Hematopoietic multipotent progenitor cell (in vitro differentiated cells): Measurements from ENCODE around the gene SASH3. TPM values are rescaled to one million over a fixed set of nuclear protein-coding genes. Genes with fewer than 3 reads are reported as not detected.
A peak's percentile ranks its signal among the peaks of the same experiment; 100 is the strongest.

ENCODE experiments used
- DNase-seq, 3 donors: peaks; one replicate each; pipeline ENCODE4 v3.0.0-alpha.2; 2011 to 2015; ENCODE audit warnings: low read depth in 2 of 3, low spot score in 2 of 3
- total RNA-seq: library from RNA; depleted of rRNA; stranded (reverse); fragments of >200 nt; gene quantifications from one replicate; pipeline ENCODE4 v1.2.3, GENCODE V29; 2012

SASH3 gene
- total RNA-seq, 1 donor: 96.9 TPM

GRCh38 chrX:129755779-129756650 is 23.7 kb upstream of the SASH3 start:
- DNase-seq: peak in 1 of 3 donors; percentile 25

- peak in 2 of 3 donors; percentile 57 to 68 for DNase-seq
These were observed 20.1 kb upstream of the SASH3 start for GRCh38 chrX:129759576-129760061.

DNA sequence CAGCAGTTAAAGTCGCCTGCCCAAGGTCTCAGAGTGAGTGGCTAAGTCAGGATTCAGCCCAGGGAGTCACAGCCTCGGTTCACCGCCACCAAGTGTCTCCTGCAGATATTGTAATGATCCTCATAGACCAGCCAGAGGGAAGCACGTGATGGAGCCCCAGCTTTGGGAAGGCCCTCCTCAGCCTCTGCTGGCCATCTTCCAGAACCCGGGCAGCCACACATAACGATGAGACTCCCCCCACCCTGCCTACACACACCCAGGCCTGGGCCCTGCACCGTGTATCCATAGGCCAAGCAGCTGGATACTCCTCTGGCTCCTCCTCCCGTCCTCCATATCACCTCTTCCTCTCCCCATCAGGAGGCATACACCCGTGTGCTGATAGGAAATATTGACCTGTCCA is 19.6 kb upstream of the SASH3 start:
- no peak for DNase-seq

DNA sequence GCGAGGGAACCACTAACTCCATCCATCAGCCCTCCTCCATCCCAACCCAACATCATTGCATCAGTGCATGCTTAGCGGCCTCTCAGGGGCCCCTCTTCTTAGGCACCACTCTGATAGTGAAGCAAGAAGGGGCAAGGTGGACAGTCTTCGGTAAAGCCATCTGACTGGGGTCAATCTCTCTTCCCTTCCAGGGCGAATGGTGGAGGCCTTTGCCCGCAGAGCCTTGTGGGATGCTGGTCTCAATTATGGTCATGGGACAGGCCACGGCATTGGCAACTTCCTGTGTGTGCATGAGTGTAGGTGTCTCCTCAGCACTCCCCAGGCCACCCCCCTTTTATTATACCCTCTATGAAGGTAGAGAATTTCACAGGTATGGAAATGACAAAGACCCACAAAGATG is 18.8 kb upstream of the SASH3 start:
- no peak for DNase-seq

- no peak for DNase-seq
These were observed 18.2 kb upstream of the SASH3 start for GRCh38 chrX:129761596-129761995.

- no peak for DNase-seq
These were observed 17.3 kb upstream of the SASH3 start for GRCh38 chrX:129762448-129762847.

DNA sequence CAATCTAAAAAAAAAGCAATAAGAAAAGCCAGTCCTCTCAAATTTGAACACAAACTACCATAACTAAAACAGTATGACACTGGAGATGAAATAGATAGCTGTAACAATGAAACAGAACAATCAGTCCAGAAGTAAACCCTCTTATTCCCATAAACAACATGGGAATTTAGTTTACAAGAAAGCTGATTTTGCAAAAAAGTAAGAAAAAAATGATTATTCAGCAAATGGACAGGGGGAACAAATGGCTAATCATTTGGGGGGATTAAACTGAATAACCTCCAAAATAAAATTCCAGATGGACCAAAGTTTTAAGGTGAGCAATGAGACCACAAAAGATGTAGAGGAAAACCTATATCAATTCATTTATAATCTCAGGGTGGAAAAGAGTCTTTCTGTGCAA is 16.1 kb upstream of the SASH3 start:
- DNase-seq: no peak

- no peak for DNase-seq
These were observed 11.6 kb upstream of the SASH3 start for GRCh38 chrX:129768186-129768585.

GRCh38 chrX:129768586-129769466 is 10.9 kb upstream of the SASH3 start:
- DNase-seq: no peak

GRCh38 chrX:129769467-129770154 is 10.1 kb upstream of the SASH3 start:
- peak in 2 of 3 donors; percentile 76 to 88 for DNase-seq

DNA sequence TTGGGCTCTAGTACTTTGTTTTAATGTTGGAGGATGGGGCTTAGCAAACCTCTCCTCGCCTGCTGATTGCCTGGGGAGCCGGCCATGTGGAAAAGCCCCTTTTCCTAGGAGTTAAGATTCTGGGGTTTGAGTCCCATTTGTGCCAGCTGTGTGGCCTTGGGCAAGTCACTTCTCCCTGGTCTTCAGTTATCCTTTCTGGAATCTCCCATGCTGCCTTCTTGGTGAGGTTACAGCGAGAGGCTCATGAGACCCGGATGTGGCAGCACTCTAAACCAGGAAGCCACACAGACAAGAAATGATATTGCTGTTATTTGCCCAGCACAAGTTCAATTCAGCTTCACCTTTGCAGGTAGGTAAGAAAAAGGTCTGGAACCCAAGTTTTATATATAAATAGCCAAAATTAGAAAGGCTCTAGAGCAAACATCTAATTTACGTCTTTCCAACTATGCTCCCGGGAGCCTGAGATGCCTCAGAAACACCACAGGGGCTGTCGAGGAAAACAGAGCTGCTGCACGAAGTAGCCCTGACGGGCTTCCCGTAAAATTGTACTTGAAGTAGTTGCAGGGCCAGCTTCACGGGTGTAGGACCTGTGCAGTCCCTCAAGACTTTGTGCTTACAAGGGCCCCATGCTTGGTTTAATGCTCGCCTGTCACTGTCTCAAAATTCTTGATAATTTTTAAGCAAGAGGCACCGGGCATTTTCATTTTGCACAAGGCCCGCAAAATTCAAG is 8.3 kb upstream of the SASH3 start:
- peak in 1 of 3 donors; percentile 18 for DNase-seq

- DNase-seq: peak in 2 of 3 donors; percentile 81 to 95
These were observed 6.8 kb upstream of the SASH3 start for GRCh38 chrX:129772796-129773431.

DNA sequence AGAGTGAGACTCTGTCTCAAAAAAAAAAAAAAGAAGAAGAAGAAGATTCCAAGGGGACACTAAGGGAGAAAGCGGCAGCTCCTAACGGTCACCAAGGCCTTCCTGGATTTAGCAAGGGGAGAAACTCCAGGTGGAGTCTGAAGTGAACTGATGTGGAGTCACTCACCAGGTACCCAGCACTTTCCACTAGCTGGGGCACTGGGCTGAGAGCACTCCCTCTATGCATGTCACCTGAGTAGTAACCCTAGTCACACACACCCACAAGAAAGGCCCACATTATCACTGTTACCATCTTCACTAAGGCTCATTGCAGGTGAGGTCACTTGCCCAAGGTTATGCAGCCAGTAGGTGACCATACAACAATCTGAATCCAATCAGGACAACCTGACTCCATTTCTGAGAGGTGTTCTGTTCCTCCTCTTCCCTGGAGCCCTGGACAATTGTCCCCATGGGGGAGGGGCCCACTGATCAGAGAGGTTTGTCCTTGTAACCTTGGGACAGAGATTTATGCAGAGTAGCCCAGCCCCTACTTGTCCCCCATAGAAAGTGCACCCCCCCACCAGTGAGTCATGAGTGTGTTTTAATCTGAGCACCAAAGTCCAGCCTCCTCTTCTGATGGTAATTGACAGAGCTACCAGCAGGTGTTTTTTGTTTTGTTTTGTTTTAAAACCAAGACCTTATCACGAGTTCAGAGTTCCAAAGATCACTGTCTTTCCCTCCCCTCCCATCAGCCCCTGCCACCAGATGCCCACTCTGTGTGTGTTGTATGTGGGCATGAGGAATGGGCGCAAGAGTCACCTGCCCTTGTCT is 5.9 kb upstream of the SASH3 start:
- peak in 1 of 3 donors; percentile 32 for DNase-seq

DNA sequence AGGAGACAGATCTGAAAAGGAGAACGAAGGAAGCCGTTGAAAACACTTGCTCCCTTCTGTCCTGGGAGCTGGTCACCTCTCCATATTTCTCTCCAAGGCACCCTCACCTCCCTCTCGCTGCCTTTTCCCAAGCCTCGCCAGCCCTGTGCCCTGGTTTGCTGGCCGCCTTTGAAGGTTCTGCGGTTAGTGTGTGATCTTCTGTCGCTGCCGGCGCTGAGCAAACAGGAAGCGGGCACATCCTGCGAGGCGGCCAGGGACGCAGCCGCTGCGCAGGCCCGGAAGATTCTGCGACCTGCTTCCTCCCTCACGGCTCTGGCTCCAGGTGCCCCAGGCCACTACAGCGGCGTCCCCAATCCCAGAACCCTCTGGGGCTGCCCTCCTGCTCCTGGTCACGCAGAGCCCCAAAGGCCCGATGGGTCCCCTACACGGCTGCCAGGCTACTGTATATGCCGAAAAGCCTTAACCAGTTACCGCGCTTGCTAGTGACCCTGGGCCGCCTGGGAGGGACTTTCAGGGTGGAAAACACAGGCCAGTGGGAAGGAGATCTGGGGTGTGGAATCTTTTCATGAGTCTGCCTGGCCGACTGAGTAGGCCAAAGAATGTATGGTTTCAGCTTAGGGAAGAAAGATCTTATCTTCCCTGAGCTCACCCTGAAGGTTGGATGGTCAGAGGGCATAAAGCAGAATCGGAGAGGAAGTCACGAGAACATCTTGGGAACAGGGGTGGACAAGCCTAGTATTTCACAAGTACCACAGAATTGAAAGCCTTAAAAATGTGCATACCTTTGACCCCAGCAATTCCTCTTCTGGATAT is 2.3 kb upstream of the SASH3 start:
- DNase-seq: peak in 2 of 3 donors; percentile 77 to 80

DNA sequence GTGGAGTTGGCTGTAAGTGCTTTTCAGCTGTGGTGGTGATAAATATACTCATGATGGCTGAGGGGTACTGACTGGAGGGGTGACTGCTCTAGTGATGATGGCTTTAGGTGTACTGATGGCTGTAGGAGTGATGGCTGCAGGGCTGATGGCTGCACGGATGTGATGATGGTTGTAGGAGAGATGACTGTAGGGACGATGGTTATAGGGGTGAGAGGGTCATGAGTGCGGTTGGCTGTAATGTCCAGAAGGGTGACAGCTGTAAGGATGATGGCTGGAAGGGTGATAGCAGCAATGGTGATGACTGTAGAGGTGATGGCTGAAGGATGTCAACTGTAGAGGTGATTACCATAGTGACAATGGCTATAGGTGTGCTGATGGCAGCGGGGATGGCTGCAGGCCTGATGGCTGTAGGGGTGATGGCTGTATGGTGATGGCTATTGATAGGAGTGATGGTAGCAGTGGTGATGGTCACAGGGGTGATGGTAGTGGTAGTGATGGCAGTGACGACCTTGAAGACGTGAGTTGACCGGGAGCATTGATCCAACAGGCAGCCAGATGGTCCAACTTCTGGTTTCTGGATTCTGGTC is 570 bp upstream of the SASH3 start:
- no peak for DNase-seq

GRCh38 chrX:129780441-129781105 is 824 bp downstream of the SASH3 start:
- no peak for DNase-seq

DNA sequence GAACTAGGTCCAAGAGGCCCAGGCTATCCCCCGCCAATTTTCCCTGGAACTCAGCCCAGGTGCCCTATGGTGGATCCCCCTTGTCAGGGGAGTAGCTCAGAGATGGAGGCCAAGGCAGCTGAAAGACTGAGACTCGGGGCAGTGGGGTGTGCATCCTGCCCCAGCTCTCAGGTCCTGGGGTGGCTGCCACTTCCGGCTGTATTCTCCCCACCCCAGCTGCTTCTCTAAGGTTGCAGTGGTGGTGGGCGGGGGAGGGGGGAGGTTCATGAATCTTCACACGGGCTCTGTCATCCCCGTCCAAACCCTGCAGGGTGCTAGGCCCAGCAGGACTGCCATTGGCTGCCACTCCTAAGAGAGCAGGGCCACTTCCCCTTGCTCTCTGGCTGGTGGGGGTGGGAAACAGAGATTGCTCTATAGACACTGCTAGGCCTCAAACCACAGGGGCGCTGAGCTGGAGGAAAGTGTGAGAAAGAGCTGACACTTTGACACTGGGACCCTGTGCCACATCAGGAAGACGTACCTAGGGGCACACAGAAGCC is 1.5 kb downstream of the SASH3 start:
- DNase-seq: peak in 2 of 3 donors; percentile 68 to 88
